Measurements from ENCODE around the gene ZDHHC8.

- TF ChIP-seq POLR2A (IDR thresholded peaks at IDR 0.05) (no peak), CTCF (IDR thresholded peaks at IDR 0.05) (no peak), POLR2AphosphoS5 (IDR thresholded peaks at IDR 0.05) (no peak)
These were observed 20.9 kb downstream of the ZDHHC8 start for GRCh38 chr22:20152464-20152890.
